Fibroblast of pulmonary artery (primary cell): Measurements from ENCODE around the gene FXYD2.

Source experiments
- DNase-seq: peaks from one replicate; pipeline ENCODE4 v3.0.0-alpha.2; 2010; ENCODE audit warnings: low read depth
- H3K4me3 ChIP-seq: replicated peaks from 2 replicates; pipeline ENCODE4 v1.5.1; 2011; ENCODE audit warnings: low read depth, mild to moderate bottlenecking, control low read depth, low read length, moderate library complexity
- CTCF ChIP-seq: IDR thresholded peaks from 2 replicates; pipeline ENCODE4 v1.5.1; 2011; ENCODE audit warnings: mild to moderate bottlenecking, control low read depth, low read length, inconsistent platforms; ENCODE audit errors: missing control alignments

Gene FXYD2

GRCh38 chr11:117849781-117850414 lies 25.4 kb upstream of the FXYD2 start:
- TF ChIP-seq CTCF, result no peak
- no peak for DNase-seq
- H3K4me3 ChIP-seq, result no peak overlapping the region

- H3K4me3 ChIP-seq, result no peak overlapping the region
- TF ChIP-seq CTCF, result no peak
- peak; percentile 78 for DNase-seq
Measured at GRCh38 chr11:117843666-117844484, 19.3 kb upstream of the FXYD2 start.

GRCh38 chr11:117842131-117842941 lies 17.8 kb upstream of the FXYD2 start:
- H3K4me3 ChIP-seq, result no peak overlapping the region
- DNase-seq, result no peak
- TF ChIP-seq CTCF, result no peak

DNA sequence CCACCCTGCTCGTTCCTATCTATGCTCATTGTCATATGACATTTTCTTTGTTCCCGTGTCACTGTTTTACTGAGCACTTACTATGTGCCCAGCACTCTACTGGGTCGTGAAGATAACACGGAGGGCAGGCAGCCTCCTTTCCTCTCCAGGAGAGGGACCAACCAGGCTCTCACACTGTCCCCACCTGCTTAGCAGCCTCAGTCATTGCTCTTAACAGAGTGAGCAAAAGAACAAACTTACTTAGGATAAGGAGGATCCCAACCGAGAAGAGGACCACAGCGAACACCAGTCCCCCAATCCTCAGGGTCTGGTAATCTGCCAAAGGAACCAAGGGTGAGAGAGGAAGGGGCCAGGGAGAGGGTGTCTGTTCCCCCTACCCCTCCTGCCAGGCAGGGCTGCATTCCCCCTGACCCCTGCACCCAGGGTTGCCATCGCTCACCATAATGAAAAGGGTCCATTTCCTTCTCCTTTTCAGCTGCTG lies 17.0 kb upstream of the FXYD2 start:
- TF ChIP-seq CTCF, result no peak
- DNase-seq, result no peak
- no peak overlapping the region for H3K4me3 ChIP-seq

DNA sequence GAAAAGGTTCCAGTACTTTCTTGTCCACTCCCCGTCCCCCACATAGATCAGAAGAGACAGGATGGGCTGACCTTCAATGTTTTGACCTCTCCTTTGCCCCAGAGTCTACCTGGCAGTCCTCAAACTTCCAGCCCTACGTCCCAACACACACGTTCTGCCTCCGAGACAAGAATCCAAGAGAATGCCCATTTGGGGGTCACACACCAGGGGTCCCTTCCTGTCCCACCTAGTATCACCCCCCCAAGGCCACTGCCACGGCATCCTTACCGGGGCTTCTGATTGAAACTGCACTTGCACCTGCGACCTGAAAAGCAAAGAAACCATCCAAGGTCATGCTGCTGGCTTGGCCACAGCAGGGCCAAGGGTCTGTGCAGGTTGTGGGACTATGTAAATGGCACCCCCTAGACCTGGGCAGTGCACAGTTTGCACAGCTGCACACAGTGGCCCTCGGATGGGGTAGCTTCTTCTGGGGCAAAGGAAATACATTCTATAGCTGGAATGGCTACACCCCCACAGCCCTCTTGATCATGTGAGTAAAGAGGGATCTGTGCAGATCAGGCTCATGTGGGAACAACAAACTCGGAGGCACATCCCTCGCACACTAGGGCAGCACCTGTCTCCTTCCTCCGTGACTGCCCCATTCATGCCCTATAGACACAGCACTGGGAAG lies 16.5 kb upstream of the FXYD2 start:
- no peak overlapping the region for H3K4me3 ChIP-seq
- no peak for TF ChIP-seq CTCF
- DNase-seq, result no peak
